Hematopoietic multipotent progenitor cell treated with erythropoietin and hydrocortisone succinate and interleukin-3 and kit ligand, for 17 days (in vitro differentiated cells): ENCODE measurements around the gene ACOX3.
"Not testable (repeated sequence)": the region's sequence is repeated elsewhere in the genome, so short reads cannot be mapped to it uniquely, and the experiment has no call there.

Experiments used
- DNase-seq: peaks from one replicate; pipeline ENCODE4 v3.0.0-alpha.2; 2015; ENCODE audit warnings: low spot score

The ACOX3 gene

GRCh38 chr4:8386731-8387130, 53.8 kb downstream of the ACOX3 start:
- no peak for DNase-seq

GRCh38 chr4:8386131-8386530, 54.4 kb downstream of the ACOX3 start:
- not testable (repeated sequence) for DNase-seq

- no peak for DNase-seq
Measured at GRCh38 chr4:8385611-8386010, 54.9 kb downstream of the ACOX3 start.

GRCh38 chr4:8385106-8385505, 55.4 kb downstream of the ACOX3 start:
- DNase-seq = no peak

- no peak for DNase-seq
Measured at GRCh38 chr4:8384397-8385060, 56.0 kb downstream of the ACOX3 start.

- no peak for DNase-seq
Measured at GRCh38 chr4:8383451-8384160, 56.9 kb downstream of the ACOX3 start.

- no peak for DNase-seq
Measured at GRCh38 chr4:8383016-8383415, 57.5 kb downstream of the ACOX3 start.

GRCh38 chr4:8381814-8382581, 58.5 kb downstream of the ACOX3 start:
- DNase-seq = no peak

GRCh38 chr4:8380511-8381415, 59.8 kb downstream of the ACOX3 start:
- no peak for DNase-seq

- no peak for DNase-seq
Measured at GRCh38 chr4:8379771-8380170, 60.8 kb downstream of the ACOX3 start.

GRCh38 chr4:8379281-8379680, 61.2 kb downstream of the ACOX3 start:
- DNase-seq = no peak

- no peak for DNase-seq
Measured at GRCh38 chr4:8378776-8379175, 61.7 kb downstream of the ACOX3 start.

- no peak for DNase-seq
Measured at GRCh38 chr4:8378101-8378724, 62.3 kb downstream of the ACOX3 start.

GRCh38 chr4:8377103-8378075, 63.1 kb downstream of the ACOX3 start:
- no peak for DNase-seq

GRCh38 chr4:8376361-8377102, 64.0 kb downstream of the ACOX3 start:
- DNase-seq = no peak

- no peak for DNase-seq
Measured at GRCh38 chr4:8374851-8375649, 65.5 kb downstream of the ACOX3 start.

GRCh38 chr4:8373973-8374545, 66.5 kb downstream of the ACOX3 start:
- no peak for DNase-seq

GRCh38 chr4:8373270-8373972, 67.1 kb downstream of the ACOX3 start:
- DNase-seq = no peak
